ENCODE data around the gene AKR7A3.
"Not testable (repeated sequence)": the region's sequence is repeated elsewhere in the genome, so short reads cannot be mapped to it uniquely, and the experiment has no call there.

AKR7A3 gene

GRCh38 chr1:19269427-19270342 is 18.9 kb downstream of the AKR7A3 start:
- H3K27ac ChIP-seq (ENCODE audit: low read length); H3K9me3 ChIP-seq (ENCODE audit: control insufficient read depth in 2 of 2, low read length in 2 of 2); H3K36me3 ChIP-seq (ENCODE audit: control insufficient read depth in 2 of 2, insufficient read depth in 2 of 2, low read length in 2 of 2); H3K4me3 ChIP-seq (ENCODE audit: low read length in 2 of 2); H3K4me1 ChIP-seq (ENCODE audit: control insufficient read depth, insufficient read depth, low read length); H3K27me3 ChIP-seq (ENCODE audit: control insufficient read depth in 1 of 2, insufficient read depth in 2 of 2, low read length in 2 of 2); H3K9ac ChIP-seq (ENCODE audit: low read length in 2 of 2): not testable (repeated sequence)

GRCh38 chr1:19268445-19268844 is 20.1 kb downstream of the AKR7A3 start:
- no peak overlapping the region for H3K9ac ChIP-seq (ENCODE audit: low read length in 2 of 2)
- no peaks in the 10 kb centered on the region for H3K36me3 ChIP-seq (ENCODE audit: control insufficient read depth in 2 of 2, insufficient read depth in 2 of 2, low read length in 2 of 2)
- peaks cover 0 to 2% of the 10 kb centered on the region in 2 donors for H3K27me3 ChIP-seq (ENCODE audit: control insufficient read depth in 1 of 2, insufficient read depth in 2 of 2, low read length in 2 of 2)
- no peaks in the 10 kb centered on the region for H3K4me1 ChIP-seq (ENCODE audit: control insufficient read depth, insufficient read depth, low read length)
- no peak overlapping the region for H3K27ac ChIP-seq (ENCODE audit: low read length)
- H3K4me3 ChIP-seq (ENCODE audit: low read length in 2 of 2) = no peak overlapping the region
- H3K9me3 ChIP-seq (ENCODE audit: control insufficient read depth in 2 of 2, low read length in 2 of 2) = no peaks in the 10 kb centered on the region

- H3K4me1 ChIP-seq (ENCODE audit: control insufficient read depth, insufficient read depth, low read length) = no peaks in the 10 kb centered on the region
- H3K4me3 ChIP-seq (ENCODE audit: low read length in 2 of 2) = no peak overlapping the region
- no peak overlapping the region for H3K27ac ChIP-seq (ENCODE audit: low read length)
- H3K36me3 ChIP-seq (ENCODE audit: control insufficient read depth in 2 of 2, insufficient read depth in 2 of 2, low read length in 2 of 2) = peaks cover 14% of the 10 kb centered on the region in 2 donors
- H3K9me3 ChIP-seq (ENCODE audit: control insufficient read depth in 2 of 2, low read length in 2 of 2) = no peaks in the 10 kb centered on the region
- H3K27me3 ChIP-seq (ENCODE audit: control insufficient read depth in 1 of 2, insufficient read depth in 2 of 2, low read length in 2 of 2) = no peaks in the 10 kb centered on the region
- no peak overlapping the region for H3K9ac ChIP-seq (ENCODE audit: low read length in 2 of 2)
Measured at GRCh38 chr1:19262744-19263143, 25.8 kb downstream of the AKR7A3 start.

GRCh38 chr1:19262047-19262446 is 26.5 kb downstream of the AKR7A3 start:
- Histone ChIP-seq H3K4me1 (ENCODE audit: control insufficient read depth, insufficient read depth, low read length) (no peaks in the 10 kb centered on the region), H3K36me3 (ENCODE audit: control insufficient read depth in 2 of 2, insufficient read depth in 2 of 2, low read length in 2 of 2) (peaks cover 19 to 20% of the 10 kb centered on the region in 2 donors), H3K27ac (ENCODE audit: low read length) (no peak overlapping the region), H3K27me3 (ENCODE audit: control insufficient read depth in 1 of 2, insufficient read depth in 2 of 2, low read length in 2 of 2) (no peaks in the 10 kb centered on the region), H3K9me3 (ENCODE audit: control insufficient read depth in 2 of 2, low read length in 2 of 2) (no peaks in the 10 kb centered on the region), H3K4me3 (ENCODE audit: low read length in 2 of 2) (no peak overlapping the region), H3K9ac (ENCODE audit: low read length in 2 of 2) (no peak overlapping the region)

GRCh38 chr1:19260211-19261138 is 28.1 kb downstream of the AKR7A3 start:
- Histone ChIP-seq H3K27ac (ENCODE audit: low read length) (no peak overlapping the region), H3K36me3 (ENCODE audit: control insufficient read depth in 2 of 2, insufficient read depth in 2 of 2, low read length in 2 of 2) (peaks cover 19 to 29% of the 10 kb centered on the region in 2 donors), H3K9ac (ENCODE audit: low read length in 2 of 2) (no peak overlapping the region), H3K27me3 (ENCODE audit: control insufficient read depth in 1 of 2, insufficient read depth in 2 of 2, low read length in 2 of 2) (no peaks in the 10 kb centered on the region), H3K9me3 (ENCODE audit: control insufficient read depth in 2 of 2, low read length in 2 of 2) (no peaks in the 10 kb centered on the region), H3K4me3 (ENCODE audit: low read length in 2 of 2) (no peak overlapping the region), H3K4me1 (ENCODE audit: control insufficient read depth, insufficient read depth, low read length) (no peaks in the 10 kb centered on the region)

GRCh38 chr1:19258353-19258752 is 30.2 kb downstream of the AKR7A3 start:
- peaks cover 19 to 29% of the 10 kb centered on the region in 2 donors for H3K36me3 ChIP-seq (ENCODE audit: control insufficient read depth in 2 of 2, insufficient read depth in 2 of 2, low read length in 2 of 2)
- no peaks in the 10 kb centered on the region for H3K9me3 ChIP-seq (ENCODE audit: control insufficient read depth in 2 of 2, low read length in 2 of 2)
- no peak overlapping the region for H3K27ac ChIP-seq (ENCODE audit: low read length)
- no peaks in the 10 kb centered on the region for H3K27me3 ChIP-seq (ENCODE audit: control insufficient read depth in 1 of 2, insufficient read depth in 2 of 2, low read length in 2 of 2)
- no peak overlapping the region for H3K4me3 ChIP-seq (ENCODE audit: low read length in 2 of 2)
- H3K9ac ChIP-seq (ENCODE audit: low read length in 2 of 2) = no peak overlapping the region
- peaks cover 4% of the 10 kb centered on the region for H3K4me1 ChIP-seq (ENCODE audit: control insufficient read depth, insufficient read depth, low read length)

GRCh38 chr1:19257178-19257914 is 31.2 kb downstream of the AKR7A3 start:
- H3K4me3 ChIP-seq (ENCODE audit: low read length in 2 of 2) = no peak overlapping the region
- no peaks in the 10 kb centered on the region for H3K9me3 ChIP-seq (ENCODE audit: control insufficient read depth in 2 of 2, low read length in 2 of 2)
- no peak overlapping the region for H3K27ac ChIP-seq (ENCODE audit: low read length)
- peaks cover 19 to 29% of the 10 kb centered on the region in 2 donors for H3K36me3 ChIP-seq (ENCODE audit: control insufficient read depth in 2 of 2, insufficient read depth in 2 of 2, low read length in 2 of 2)
- H3K4me1 ChIP-seq (ENCODE audit: control insufficient read depth, insufficient read depth, low read length) = peaks cover 14% of the 10 kb centered on the region
- H3K27me3 ChIP-seq (ENCODE audit: control insufficient read depth in 1 of 2, insufficient read depth in 2 of 2, low read length in 2 of 2) = no peaks in the 10 kb centered on the region
- no peak overlapping the region for H3K9ac ChIP-seq (ENCODE audit: low read length in 2 of 2)

- Histone ChIP-seq H3K4me1 (ENCODE audit: control insufficient read depth, insufficient read depth, low read length) (peaks cover 20% of the 10 kb centered on the region), H3K36me3 (ENCODE audit: control insufficient read depth in 2 of 2, insufficient read depth in 2 of 2, low read length in 2 of 2) (peaks cover 19 to 29% of the 10 kb centered on the region in 2 donors)
- H3K4me3 ChIP-seq (ENCODE audit: low read length in 2 of 2); H3K9ac ChIP-seq (ENCODE audit: low read length in 2 of 2); H3K27me3 ChIP-seq (ENCODE audit: control insufficient read depth in 1 of 2, insufficient read depth in 2 of 2, low read length in 2 of 2); H3K27ac ChIP-seq (ENCODE audit: low read length); H3K9me3 ChIP-seq (ENCODE audit: control insufficient read depth in 2 of 2, low read length in 2 of 2): not testable (repeated sequence)
Measured at GRCh38 chr1:19256301-19256700, 32.3 kb downstream of the AKR7A3 start.

- Histone ChIP-seq H3K9ac (ENCODE audit: low read length in 2 of 2) (no peak overlapping the region), H3K36me3 (ENCODE audit: control insufficient read depth in 2 of 2, insufficient read depth in 2 of 2, low read length in 2 of 2) (peaks cover 19 to 29% of the 10 kb centered on the region in 2 donors), H3K27ac (ENCODE audit: low read length) (no peak overlapping the region), H3K4me3 (ENCODE audit: low read length in 2 of 2) (no peak overlapping the region), H3K27me3 (ENCODE audit: control insufficient read depth in 1 of 2, insufficient read depth in 2 of 2, low read length in 2 of 2) (no peaks in the 10 kb centered on the region), H3K4me1 (ENCODE audit: control insufficient read depth, insufficient read depth, low read length) (peaks cover 27% of the 10 kb centered on the region), H3K9me3 (ENCODE audit: control insufficient read depth in 2 of 2, low read length in 2 of 2) (no peaks in the 10 kb centered on the region)
Measured at GRCh38 chr1:19255288-19255687, 33.3 kb downstream of the AKR7A3 start.

GRCh38 chr1:19254416-19254815 is 34.2 kb downstream of the AKR7A3 start:
- Histone ChIP-seq H3K27ac (ENCODE audit: low read length) (no peak overlapping the region), H3K4me1 (ENCODE audit: control insufficient read depth, insufficient read depth, low read length) (peaks cover 29% of the 10 kb centered on the region), H3K4me3 (ENCODE audit: low read length in 2 of 2) (no peak overlapping the region), H3K9ac (ENCODE audit: low read length in 2 of 2) (no peak overlapping the region), H3K36me3 (ENCODE audit: control insufficient read depth in 2 of 2, insufficient read depth in 2 of 2, low read length in 2 of 2) (peaks cover 17 to 26% of the 10 kb centered on the region in 2 donors), H3K9me3 (ENCODE audit: control insufficient read depth in 2 of 2, low read length in 2 of 2) (no peaks in the 10 kb centered on the region), H3K27me3 (ENCODE audit: control insufficient read depth in 1 of 2, insufficient read depth in 2 of 2, low read length in 2 of 2) (no peaks in the 10 kb centered on the region)
